ENCODE data around the gene KCNH1.
"Not testable (repeated sequence)": the region's sequence is repeated elsewhere in the genome, so short reads cannot be mapped to it uniquely, and the experiment has no call there.

Gene KCNH1

GRCh38 chr1:211095381-211095780 lies 38.6 kb downstream of the KCNH1 start:
- DNase-seq (ENCODE audit: low read depth), result no peak

GRCh38 chr1:211092955-211093354 lies 41.0 kb downstream of the KCNH1 start:
- no peak for DNase-seq (ENCODE audit: low read depth)

DNA sequence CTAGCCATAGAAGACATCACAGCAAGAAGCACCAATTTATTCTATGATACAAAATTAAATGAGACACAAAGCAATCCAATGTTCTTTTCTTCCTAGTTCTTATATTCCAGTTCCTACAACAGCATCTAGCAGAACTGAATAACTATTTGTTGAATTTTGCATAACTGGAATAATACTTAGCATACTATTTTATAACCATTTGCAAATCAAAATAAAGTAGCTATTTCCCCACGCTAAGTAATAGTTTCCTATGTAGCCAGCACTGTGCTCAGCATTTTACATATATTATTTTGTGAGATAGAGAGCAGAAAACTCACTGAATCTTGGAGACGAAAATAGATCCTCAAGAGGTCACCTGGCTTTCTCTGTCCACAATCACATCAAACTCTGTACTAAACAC lies 42.1 kb downstream of the KCNH1 start:
- no peak for DNase-seq (ENCODE audit: low read depth)

GRCh38 chr1:211089536-211089935 lies 44.4 kb downstream of the KCNH1 start:
- no peak for DNase-seq (ENCODE audit: low read depth)

DNA sequence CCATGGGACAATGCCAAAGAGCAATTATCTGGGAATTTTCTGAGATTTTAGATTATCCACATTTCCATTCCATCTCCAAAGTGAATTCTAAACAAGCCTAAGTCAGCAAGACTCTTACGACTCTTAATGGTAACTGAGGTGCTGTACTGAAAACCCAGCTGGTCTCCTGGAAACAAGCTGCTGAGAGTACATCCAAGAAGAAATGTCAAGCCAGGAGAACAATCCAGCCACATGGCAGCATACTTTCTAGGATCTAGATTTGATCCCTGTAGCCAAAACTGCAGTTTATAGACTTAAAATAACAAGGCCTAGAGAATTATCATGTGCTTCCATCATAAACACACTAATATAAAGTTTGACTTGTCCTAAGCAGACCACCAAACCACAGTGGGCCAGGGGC lies 45.8 kb downstream of the KCNH1 start:
- DNase-seq (ENCODE audit: low read depth), result no peak

DNA sequence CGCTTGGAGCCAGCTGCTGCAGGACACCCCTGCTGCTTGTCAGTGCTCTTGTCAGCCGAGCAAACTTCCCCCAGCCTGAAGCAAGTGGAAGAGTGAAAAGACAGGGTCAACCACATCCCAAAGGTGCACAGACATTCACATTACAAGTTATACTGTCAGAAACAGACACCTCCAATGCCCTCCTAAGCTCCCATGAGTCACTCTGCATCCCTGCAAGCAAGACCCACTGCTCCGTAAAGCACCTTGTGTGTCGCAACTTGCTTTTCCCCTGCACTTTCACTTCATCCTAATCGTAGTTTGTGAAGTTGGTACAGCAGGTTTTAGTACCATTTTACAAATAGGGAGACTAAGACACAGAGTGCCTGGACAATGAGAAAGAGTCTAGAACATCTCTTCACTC lies 51.1 kb downstream of the KCNH1 start:
- no peak for DNase-seq (ENCODE audit: low read depth)

GRCh38 chr1:211081447-211081846 lies 52.5 kb downstream of the KCNH1 start:
- not testable (repeated sequence) for DNase-seq (ENCODE audit: low read depth)

GRCh38 chr1:211068976-211069375 lies 65.0 kb downstream of the KCNH1 start:
- DNase-seq (ENCODE audit: low read depth), result no peak

DNA sequence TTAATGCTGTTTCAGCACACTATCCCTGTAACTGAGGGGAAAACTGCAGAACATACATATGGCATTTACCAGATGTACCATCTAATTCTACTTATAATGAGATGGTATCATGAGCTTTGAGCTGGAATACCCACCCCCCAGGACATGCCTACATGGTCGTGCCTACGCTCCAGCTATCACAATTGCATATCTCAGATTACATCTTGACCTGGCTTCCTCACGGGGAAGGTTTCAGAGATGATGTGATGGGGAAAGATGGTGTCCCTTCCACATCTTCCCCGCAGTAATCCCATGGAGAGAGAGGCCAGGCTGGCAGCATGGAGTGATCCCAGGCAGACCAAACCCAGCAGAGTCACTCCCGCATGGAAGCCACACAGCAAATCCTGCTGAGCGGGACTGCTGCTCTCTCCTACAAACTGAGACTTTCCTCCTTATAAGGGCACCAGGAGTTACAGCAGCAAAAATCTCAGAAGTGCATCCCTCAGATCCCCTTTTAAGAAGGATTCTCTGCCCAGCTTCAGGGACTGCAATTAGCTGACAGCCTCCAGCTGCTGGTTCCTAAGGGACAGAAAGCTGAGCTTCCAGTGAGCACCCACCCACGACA lies 67.1 kb downstream of the KCNH1 start:
- DNase-seq (ENCODE audit: low read depth), result no peak

DNA sequence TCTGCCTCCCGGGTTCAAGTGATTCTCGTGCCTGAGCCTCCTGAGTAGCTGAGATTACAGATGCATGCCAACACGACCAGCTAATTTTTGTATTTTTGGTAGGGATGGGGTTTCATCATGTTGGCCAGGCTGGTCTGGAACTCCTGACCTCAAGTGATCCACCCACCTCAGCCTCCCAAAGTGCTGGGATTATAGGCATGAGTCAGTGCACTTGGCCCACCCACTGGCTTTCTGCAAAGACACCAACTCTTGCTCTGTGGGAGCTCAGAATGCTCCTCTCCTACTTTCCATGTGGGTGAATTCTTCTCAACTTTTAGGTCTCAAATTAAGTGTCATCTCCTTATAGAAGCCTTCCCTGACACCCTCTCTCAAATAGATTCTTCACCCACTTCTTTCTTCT lies 92.1 kb downstream of the KCNH1 start:
- DNase-seq (ENCODE audit: low read depth), result not testable (repeated sequence)

- DNase-seq (ENCODE audit: low read depth), result peak; percentile 93
Measured at GRCh38 chr1:211037095-211037494, 96.9 kb downstream of the KCNH1 start.

DNA sequence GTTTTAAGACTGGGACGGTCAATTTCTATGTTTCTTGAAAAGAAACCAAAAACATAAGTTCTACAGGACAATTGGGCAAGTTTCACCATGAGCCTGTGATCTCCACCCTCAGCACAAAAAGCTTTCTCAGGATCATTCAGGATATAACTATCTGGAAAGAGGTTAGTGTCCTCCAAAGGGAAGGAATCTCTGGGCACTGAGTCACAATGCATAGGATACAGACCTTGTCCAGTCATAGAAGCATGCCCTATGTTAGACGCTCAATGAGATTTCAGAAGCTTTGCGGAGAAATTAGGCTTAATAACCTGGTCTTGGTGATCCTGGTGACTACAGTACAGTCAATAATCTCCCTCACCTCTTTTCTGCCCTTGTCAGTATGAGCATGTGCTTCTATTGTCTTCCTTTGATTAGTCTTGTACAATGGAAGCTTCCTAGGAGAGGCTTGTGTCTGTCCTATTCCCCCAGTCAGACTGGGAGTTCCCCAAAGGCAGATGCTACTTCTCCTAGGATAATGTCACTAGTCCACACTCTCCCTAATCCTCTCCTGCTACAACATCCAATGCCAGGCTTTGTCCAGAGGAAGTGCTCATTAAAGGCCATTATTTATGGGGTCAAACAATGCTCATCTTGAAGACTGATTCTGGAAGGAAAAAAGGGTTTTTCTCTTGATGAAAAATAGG lies 97.4 kb downstream of the KCNH1 start:
- DNase-seq (ENCODE audit: low read depth), result no peak

DNA sequence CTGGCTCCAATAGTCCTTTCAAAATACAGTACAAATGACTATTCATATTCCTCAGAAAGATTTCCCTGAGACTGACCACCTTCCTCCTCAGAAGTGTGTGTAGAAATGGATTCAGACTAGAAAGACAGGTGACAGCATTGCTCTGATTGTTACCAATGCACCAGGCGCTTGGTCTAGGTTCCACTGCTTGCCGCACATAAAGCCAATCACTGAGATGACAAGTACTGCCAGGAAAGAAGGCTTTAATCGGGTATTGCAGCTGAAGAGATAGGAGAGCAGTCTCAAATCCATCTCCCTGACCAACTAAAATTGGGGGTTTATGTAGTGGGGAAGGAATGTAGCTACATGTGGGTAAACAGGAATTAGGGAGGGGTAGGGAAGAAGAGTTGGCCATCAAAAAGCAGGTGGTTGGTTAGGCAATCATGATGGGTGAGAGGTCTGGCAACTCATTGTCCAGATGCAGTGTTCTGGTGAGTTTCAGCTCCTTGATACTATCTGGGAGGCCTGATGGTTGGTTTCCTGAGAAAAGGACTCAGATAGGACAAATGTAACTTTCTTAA lies 98.0 kb downstream of the KCNH1 start:
- no peak for DNase-seq (ENCODE audit: low read depth)

DNA sequence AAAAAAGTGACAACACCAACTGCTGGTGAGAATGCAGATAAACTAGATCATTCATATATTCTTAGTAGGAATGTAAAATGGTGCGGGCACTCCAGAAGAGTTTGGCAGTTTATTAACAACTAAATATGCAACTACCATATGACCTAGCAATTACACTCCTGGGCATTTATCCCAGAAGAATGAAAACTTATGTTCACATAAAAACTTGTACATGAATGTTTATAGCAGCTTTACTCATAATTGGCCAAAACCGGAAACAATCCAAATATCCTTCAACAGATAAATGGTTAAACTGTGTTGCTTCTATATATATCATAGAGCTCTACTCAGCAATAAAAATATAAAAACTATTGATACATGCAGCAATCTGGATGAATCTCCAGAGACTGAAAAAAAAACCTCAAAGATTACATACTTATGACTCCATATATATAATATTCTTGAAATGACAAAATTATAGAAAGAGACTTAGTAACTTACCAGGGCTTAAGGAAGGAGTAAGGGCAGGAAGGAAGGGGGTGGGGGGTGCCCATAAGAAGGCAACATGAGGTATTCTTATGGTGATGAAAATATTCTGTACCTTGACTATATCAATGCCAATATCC lies 99.9 kb downstream of the KCNH1 start:
- no peak for DNase-seq (ENCODE audit: low read depth)

DNA sequence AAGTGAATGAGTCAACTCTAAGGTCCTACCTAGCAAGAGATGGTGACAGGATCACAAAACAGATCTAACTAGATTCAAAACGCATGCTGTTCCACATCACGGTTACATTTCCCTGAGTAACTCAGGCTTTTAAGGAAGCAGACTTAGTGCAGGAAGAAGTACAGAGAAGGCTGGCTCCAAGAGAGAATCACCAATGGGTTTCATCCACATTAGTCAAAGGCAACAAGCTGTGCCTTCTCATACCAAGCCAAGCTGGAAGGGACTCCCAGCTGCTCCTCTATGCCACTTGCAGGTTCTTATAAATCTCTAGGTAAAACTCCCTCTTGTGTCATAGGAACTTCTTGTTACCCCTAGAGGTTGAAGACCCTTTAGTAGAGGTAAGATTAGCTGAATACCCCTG lies 109.0 kb downstream of the KCNH1 start:
- no peak for DNase-seq (ENCODE audit: low read depth)

DNA sequence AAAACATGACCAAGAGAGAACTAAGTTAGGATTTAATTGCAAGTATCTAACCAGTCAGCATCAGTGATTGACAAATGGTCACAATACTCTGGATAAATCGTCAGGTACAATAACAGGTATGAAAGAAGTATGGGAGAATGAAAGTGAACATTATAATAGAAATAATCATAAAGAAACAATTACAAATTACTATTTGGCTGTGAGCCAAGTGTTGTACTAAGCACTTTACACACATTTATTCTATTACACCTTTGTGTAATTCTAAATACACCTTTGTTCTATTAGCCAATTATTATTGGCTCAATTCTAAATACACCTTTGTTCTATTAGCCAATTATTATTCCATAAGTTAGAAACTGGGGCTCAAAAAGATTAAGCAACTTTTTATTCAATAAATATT lies 114.7 kb downstream of the KCNH1 start:
- DNase-seq (ENCODE audit: low read depth), result no peak

GRCh38 chr1:211018690-211019089 lies 115.3 kb downstream of the KCNH1 start:
- DNase-seq (ENCODE audit: low read depth), result no peak

GRCh38 chr1:211017075-211017718 lies 116.8 kb downstream of the KCNH1 start:
- no peak for DNase-seq (ENCODE audit: low read depth)

- no peak for DNase-seq (ENCODE audit: low read depth)
Measured at GRCh38 chr1:211014275-211014674, 119.7 kb downstream of the KCNH1 start.

- DNase-seq (ENCODE audit: low read depth), result no peak
Measured at GRCh38 chr1:211013346-211014240, 120.4 kb downstream of the KCNH1 start.

DNA sequence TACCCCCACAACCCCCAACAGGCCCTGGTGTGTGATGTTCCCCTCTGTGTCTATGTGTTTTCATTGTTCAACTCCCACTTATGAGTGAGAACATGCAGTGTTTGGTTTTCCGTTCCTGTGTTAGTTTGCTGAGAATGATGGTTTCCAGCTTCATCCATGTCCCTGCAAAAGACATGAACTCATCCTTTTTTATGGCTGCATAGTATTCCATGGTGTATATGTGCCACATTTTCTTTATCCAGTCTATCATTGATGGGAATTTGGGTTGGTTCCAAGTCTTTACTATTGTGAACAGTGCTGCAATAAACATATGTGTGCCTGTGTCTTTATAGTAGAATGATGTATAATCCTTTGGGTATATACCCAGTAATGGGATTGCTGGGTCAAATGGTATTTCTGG lies 122.8 kb downstream of the KCNH1 start:
- not testable (repeated sequence) for DNase-seq (ENCODE audit: low read depth)

DNA sequence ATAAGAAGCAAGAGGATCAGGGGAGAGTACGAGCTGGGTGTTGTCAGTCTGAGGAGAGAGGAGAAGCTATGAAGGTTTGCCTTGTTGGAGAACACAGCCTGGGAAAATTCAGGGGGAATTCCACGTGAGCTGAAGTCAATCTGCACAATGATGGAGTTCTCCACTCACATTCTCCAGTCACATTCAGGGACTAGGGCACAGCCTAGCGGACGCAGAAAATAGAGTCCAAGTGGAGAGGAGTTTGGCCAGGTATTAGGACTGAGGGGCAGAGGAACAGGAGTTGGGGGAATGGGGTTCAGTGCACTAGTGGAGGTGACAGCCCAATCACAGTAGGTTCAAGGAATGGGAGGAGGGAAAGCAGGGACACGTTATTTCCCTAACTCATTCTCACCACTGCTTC lies 124.0 kb downstream of the KCNH1 start:
- DNase-seq (ENCODE audit: low read depth), result no peak

All from GM04503 (cell line).